PFSK-1 (cell line): ENCODE measurements around the gene ZNF483.

Experiments
- FOXP2 ChIP-seq: optimal IDR thresholded peaks from 2 replicates; pipeline ENCODE3; 2011; ENCODE audit warnings: borderline replicate concordance, control low read depth, inconsistent platforms; ENCODE audit not compliant: insufficient read depth; ENCODE audit errors: extremely low read length, extremely low read depth
- POLR2AphosphoS5 ChIP-seq: IDR thresholded peaks from 2 replicates; pipeline ENCODE4 v1.6.1; 2012; ENCODE audit warnings: low read depth, mild to moderate bottlenecking, control low read depth, low read length, moderate library complexity
- SIN3A ChIP-seq: IDR thresholded peaks from 2 replicates; pipeline ENCODE4 v1.6.1; 2012; ENCODE audit warnings: mild to moderate bottlenecking, low read length, moderate library complexity, borderline replicate concordance; ENCODE audit not compliant: insufficient read depth
- TAF1 ChIP-seq: IDR thresholded peaks from 2 replicates; pipeline ENCODE4 v1.6.1; 2012; ENCODE audit warnings: low read length, control low read depth, borderline replicate concordance; ENCODE audit not compliant: insufficient read depth
- TF ChIP-seq, protein P1 (sequence below), 2 experiments: IDR thresholded peaks; 2 replicates each; pipeline versions ENCODE4 v1.6.1 to v1.8.0; 2011 to 2012; ENCODE audit warnings: low read depth in 2 of 2, low read length in 2 of 2, control low read depth in 1 of 2, inconsistent platforms in 1 of 2, mild to moderate bottlenecking in 1 of 2, moderate library complexity in 1 of 2; ENCODE audit not compliant: insufficient read depth in 1 of 2

ZNF483 gene

GRCh38 chr9:111621895-111622480, 97.0 kb downstream of the ZNF483 start:
- TF ChIP-seq SIN3A (no peak), FOXP2 (no peak), TAF1 (no peak), POLR2AphosphoS5 (no peak)
- TF ChIP-seq, protein P1, sequence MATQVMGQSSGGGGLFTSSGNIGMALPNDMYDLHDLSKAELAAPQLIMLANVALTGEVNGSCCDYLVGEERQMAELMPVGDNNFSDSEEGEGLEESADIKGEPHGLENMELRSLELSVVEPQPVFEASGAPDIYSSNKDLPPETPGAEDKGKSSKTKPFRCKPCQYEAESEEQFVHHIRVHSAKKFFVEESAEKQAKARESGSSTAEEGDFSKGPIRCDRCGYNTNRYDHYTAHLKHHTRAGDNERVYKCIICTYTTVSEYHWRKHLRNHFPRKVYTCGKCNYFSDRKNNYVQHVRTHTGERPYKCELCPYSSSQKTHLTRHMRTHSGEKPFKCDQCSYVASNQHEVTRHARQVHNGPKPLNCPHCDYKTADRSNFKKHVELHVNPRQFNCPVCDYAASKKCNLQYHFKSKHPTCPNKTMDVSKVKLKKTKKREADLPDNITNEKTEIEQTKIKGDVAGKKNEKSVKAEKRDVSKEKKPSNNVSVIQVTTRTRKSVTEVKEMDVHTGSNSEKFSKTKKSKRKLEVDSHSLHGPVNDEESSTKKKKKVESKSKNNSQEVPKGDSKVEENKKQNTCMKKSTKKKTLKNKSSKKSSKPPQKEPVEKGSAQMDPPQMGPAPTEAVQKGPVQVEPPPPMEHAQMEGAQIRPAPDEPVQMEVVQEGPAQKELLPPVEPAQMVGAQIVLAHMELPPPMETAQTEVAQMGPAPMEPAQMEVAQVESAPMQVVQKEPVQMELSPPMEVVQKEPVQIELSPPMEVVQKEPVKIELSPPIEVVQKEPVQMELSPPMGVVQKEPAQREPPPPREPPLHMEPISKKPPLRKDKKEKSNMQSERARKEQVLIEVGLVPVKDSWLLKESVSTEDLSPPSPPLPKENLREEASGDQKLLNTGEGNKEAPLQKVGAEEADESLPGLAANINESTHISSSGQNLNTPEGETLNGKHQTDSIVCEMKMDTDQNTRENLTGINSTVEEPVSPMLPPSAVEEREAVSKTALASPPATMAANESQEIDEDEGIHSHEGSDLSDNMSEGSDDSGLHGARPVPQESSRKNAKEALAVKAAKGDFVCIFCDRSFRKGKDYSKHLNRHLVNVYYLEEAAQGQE (IDR thresholded peaks at IDR 0.05; ENCODE audit: insufficient read depth in 1 of 2, low read depth in 2 of 2, low read length in 2 of 2): no peak

GRCh38 chr9:111622626-111623025, 97.6 kb downstream of the ZNF483 start:
- TF ChIP-seq FOXP2: no peak
- no peak for TF ChIP-seq TAF1
- TF ChIP-seq POLR2AphosphoS5: no peak
- TF ChIP-seq, protein P1 (IDR thresholded peaks at IDR 0.05; ENCODE audit: insufficient read depth in 1 of 2, low read depth in 2 of 2, low read length in 2 of 2): no peak
- no peak for TF ChIP-seq SIN3A
